ENCODE measurements around the gene UNC45A. TPM values are rescaled to one million over a fixed set of nuclear protein-coding genes. Genes with fewer than 3 reads are reported as not detected.

UNC45A gene
- total RNA-seq, 6 experiments from 2014 or later, result 13.3 to 33.0 (median 25.4) TPM

DNA sequence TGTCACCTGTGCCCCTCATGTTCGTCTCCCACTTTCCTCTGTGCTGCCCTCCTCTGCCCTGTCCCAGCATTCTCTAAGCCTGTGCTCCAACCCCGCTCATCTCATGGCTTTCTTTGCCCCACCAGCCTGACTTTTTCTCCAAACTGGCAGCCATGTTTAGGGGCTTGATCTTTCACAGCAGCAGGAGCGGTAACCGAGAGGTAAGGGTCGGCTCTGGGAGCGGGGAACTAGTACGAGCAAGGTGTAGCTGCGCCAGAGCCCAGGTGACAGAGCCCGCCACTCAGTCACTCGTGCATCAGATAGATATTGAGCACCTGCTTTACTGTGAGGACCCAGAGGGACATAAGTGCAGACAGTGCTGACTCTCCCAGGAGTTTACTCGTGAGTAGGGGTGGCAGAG is 18.6 kb upstream of the UNC45A start:
- ATAC-seq, result no peak
- DNase-seq, result peak in 2 of 3 donors; percentile 43 to 55
- 80% methylated on average over 9 of the region's 11 CpGs for WGBS (ENCODE audit: insufficient coverage, low coverage, low lambda C conversion rate, missing lambda C conversion rate)
- Histone ChIP-seq H3K36me3 (peaks cover 8 to 83% (median 54%) of the 10 kb centered on the region in 4 donors), H3K4me3 (no peak overlapping the region), H3K9me3 (no peaks in the 10 kb centered on the region), H3K4me1 (peaks cover 0 to 18% (median 0%) of the 10 kb centered on the region in 4 donors), H3K27ac (peak overlapping the region in 2 of 3 donors; percentile 16 to 73), H3K27me3 (no peaks in the 10 kb centered on the region)
- TF ChIP-seq, protein P1, sequence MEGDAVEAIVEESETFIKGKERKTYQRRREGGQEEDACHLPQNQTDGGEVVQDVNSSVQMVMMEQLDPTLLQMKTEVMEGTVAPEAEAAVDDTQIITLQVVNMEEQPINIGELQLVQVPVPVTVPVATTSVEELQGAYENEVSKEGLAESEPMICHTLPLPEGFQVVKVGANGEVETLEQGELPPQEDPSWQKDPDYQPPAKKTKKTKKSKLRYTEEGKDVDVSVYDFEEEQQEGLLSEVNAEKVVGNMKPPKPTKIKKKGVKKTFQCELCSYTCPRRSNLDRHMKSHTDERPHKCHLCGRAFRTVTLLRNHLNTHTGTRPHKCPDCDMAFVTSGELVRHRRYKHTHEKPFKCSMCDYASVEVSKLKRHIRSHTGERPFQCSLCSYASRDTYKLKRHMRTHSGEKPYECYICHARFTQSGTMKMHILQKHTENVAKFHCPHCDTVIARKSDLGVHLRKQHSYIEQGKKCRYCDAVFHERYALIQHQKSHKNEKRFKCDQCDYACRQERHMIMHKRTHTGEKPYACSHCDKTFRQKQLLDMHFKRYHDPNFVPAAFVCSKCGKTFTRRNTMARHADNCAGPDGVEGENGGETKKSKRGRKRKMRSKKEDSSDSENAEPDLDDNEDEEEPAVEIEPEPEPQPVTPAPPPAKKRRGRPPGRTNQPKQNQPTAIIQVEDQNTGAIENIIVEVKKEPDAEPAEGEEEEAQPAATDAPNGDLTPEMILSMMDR (IDR thresholded peaks at IDR 0.05), result no peak
- no peak for TF ChIP-seq POLR2A (IDR thresholded peaks at IDR 0.05)
- intact Hi-C loops (cut with DNase I), result loop anchor here in 1 of 2 donors (10.0 kb wide), 1 partner anchor 272 kb away; no protein-coding TSS in a partner anchor

DNA sequence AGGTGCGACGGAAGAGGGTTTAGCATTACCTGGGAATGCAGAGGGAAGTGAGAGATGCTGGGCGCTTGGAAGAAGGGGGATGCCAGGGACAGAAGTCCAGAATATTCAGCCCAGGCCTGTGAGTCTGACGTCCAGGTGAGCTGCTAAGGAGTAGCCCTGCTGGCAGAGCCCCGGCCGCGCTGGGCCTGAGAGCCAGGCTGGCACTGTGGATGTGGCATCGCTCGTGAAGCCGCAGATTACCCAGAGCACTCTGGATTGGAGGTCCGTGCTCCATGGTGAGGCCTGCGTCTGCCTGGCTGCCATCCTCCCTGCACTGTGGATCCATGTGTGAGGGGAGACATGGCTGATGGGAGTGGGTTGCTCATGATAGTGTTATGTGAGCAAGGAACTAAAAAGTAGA is 17.5 kb upstream of the UNC45A start:
- DNase-seq, result peak in 1 of 3 donors; percentile 50
- intact Hi-C loops (cut with DNase I), result loop anchor here in 1 of 2 donors (10.0 kb wide), 1 partner anchor 273 kb away; no protein-coding TSS in a partner anchor
- H3K27ac ChIP-seq, result no peak overlapping the region
- no peaks in the 10 kb centered on the region for H3K27me3 ChIP-seq
- 90% methylated on average over 12 of the region's 12 CpGs for WGBS (ENCODE audit: insufficient coverage, low coverage, low lambda C conversion rate, missing lambda C conversion rate)
- H3K36me3 ChIP-seq, result peaks cover 8 to 72% (median 46%) of the 10 kb centered on the region in 4 donors
- TF ChIP-seq, protein P1 (IDR thresholded peaks at IDR 0.05), result no peak
- no peak for TF ChIP-seq POLR2A (IDR thresholded peaks at IDR 0.05)
- ATAC-seq, result no peak
- H3K4me3 ChIP-seq, result no peak overlapping the region
- H3K9me3 ChIP-seq, result no peaks in the 10 kb centered on the region
- peaks cover 0 to 18% (median 0%) of the 10 kb centered on the region in 4 donors for H3K4me1 ChIP-seq

DNA sequence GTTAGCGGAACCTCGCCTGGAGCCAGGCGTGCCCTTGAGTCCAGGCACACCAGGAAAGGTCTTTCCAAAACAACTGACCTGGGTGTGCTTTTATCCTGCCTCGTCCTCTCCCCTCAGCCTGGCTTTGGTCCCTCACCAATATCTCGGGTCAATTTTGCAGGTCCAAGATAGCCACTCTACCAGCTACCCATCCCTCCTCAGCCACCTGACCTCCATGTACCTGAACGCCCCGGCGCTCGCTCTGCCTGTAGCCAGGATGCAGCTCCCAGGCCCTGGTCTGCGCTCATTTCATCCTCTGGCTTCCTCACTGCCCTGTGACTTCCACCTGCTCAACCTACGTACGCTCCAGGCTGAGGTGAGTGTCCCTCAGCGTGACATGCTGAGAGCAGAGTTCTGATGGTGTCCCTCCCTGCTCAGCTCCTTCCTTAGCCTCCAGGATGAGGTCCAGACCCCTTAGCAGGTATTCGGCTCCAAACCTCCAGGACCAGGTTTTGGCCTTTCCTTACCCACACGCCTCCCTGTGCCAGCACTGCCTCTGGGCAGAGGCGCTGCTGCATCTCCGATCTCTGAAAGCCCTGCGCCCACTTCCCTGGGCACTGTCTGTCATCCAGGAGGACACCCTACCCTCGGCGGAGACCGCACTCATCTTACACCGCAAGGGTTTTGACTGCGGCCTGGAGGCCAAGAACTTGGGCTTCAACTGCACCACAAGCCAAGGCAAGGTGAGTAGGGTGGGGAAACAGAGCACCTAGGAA is 16.9 kb upstream of the UNC45A start:
- WGBS (ENCODE audit: insufficient coverage, low coverage, low lambda C conversion rate, missing lambda C conversion rate), result 93% methylated on average over 18 of the region's 23 CpGs

DNA sequence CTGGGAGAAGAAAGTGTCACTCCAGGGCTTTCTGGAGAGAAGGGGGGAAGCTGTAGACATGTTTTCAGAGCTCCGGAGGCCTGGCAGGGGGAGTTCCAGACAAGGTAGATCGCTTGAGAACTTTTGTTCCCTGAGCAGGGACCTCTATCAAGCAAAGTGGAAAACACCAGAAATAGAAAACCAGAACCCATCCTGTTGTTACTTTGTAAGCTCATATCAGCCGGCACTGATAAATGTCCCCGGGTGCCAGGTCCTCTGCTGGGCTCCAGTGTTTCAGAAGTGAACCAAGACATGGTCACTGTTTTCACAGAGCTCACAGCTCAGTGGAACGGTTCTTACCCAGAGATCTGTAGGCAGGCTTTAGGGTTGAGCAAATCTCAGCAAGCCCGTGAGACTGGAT is 16.2 kb upstream of the UNC45A start:
- no peaks in the 10 kb centered on the region for H3K9me3 ChIP-seq
- intact Hi-C loops (cut with DNase I), result loop anchor here in 1 of 2 donors (10.0 kb wide), 1 partner anchor 274 kb away; no protein-coding TSS in a partner anchor
- no peaks in the 10 kb centered on the region for H3K27me3 ChIP-seq
- ATAC-seq (no peak), DNase-seq (no peak)
- peaks cover 8 to 60% (median 35%) of the 10 kb centered on the region in 4 donors for H3K36me3 ChIP-seq
- H3K4me3 ChIP-seq, result no peak overlapping the region
- no peak overlapping the region for H3K27ac ChIP-seq
- WGBS (ENCODE audit: insufficient coverage, low coverage, low lambda C conversion rate, missing lambda C conversion rate), result 88% methylated on average over 3 of the region's 6 CpGs
- TF ChIP-seq, protein P1 (IDR thresholded peaks at IDR 0.05), result no peak
- H3K4me1 ChIP-seq, result peaks cover 0 to 18% (median 0%) of the 10 kb centered on the region in 4 donors

More for the DNA sequence above, 16.9 kb upstream of the UNC45A start:
- Histone ChIP-seq H3K27ac (no peak overlapping the region), H3K4me1 (peaks cover 0 to 18% (median 0%) of the 10 kb centered on the region in 4 donors), H3K36me3 (peaks cover 8 to 66% (median 40%) of the 10 kb centered on the region in 4 donors), H3K9me3 (no peaks in the 10 kb centered on the region), H3K4me3 (no peak overlapping the region), H3K27me3 (no peaks in the 10 kb centered on the region)
- ATAC-seq (no peak), DNase-seq (peak in 1 of 3 donors; percentile 37)
- no peak for TF ChIP-seq POLR2A (IDR thresholded peaks at IDR 0.05)
- TF ChIP-seq, protein P1 (IDR thresholded peaks at IDR 0.05), result no peak
- intact Hi-C loops (cut with DNase I), result loop anchor here in 1 of 2 donors (10.0 kb wide), 1 partner anchor 273 kb away; no protein-coding TSS in a partner anchor

Data from right lobe of liver (tissue), 6 donors.